Cardiac septum (tissue), 1 donor: ENCODE data around the gene ZAR1L. TPM values are rescaled to one million over a fixed set of nuclear protein-coding genes. Genes with fewer than 3 reads are reported as not detected.
"Not testable (repeated sequence)": the region's sequence is repeated elsewhere in the genome, so short reads cannot be mapped to it uniquely, and the experiment has no call there.

Experiments used
- DNase-seq: peaks from one replicate; pipeline ENCODE4 v3.0.0-alpha.2; 2020; ENCODE audit warnings: low spot score
- intact Hi-C: fragments of 100-400 bp; cut with DNase I; formaldehyde crosslinking; loops from one replicate; pipeline ENCODE4 v1.14.0; 2022
- long read RNA-seq: library from polyadenylated mRNA; unstranded; transcript quantifications from one replicate; pipeline ENCODE4 v2.0.0, GENCODE V29; 2021
- total RNA-seq: library from RNA; stranded (reverse); fragmentation: NEBNext Ultra II Directional; extraction: Animal tissue kit (Norgen Biotek cat#: 25700); gene quantifications from one replicate; pipeline ENCODE4 v1.2.1, GENCODE V29; 2021
- donor health status: DM: no; HTN: no; CAD: no.

The ZAR1L gene
- not detected for total RNA-seq
- long read RNA-seq, result 0 reads

- peak; percentile 96 for DNase-seq
- intact Hi-C loops, result no loop called here
These were observed at the start of gene ZAR1L, which contains the start of gene BRCA2 for GRCh38 chr13:32315238-32316027. Gene ZAR1L, minus strand, starts transcription at chr13:32315363. Its CDS starts 3,438 bp downstream, at chr13:32311925. Gene BRCA2, plus strand, starts transcription at chr13:32315508. Its CDS starts 953 bp downstream, at chr13:32316461.

GRCh38 chr13:32362574-32362973 lies 47.4 kb upstream of the ZAR1L start:
- DNase-seq, result no peak
- intact Hi-C loops, result no loop called here

GRCh38 chr13:32355935-32356334 lies 40.8 kb upstream of the ZAR1L start:
- DNase-seq, intact Hi-C loops: not testable (repeated sequence)

- DNase-seq, result no peak
- intact Hi-C loops, result no loop called here
These were observed 38.9 kb upstream of the ZAR1L start for GRCh38 chr13:32354040-32354439.

- intact Hi-C loops, result not testable (repeated sequence)
These were observed 35.8 kb upstream of the ZAR1L start for GRCh38 chr13:32350839-32351441.

GRCh38 chr13:32347651-32348050 lies 32.5 kb upstream of the ZAR1L start:
- intact Hi-C loops, result no loop called here
- no peak for DNase-seq

More at GRCh38 chr13:32350839-32351441, 35.8 kb upstream of the ZAR1L start:
- not testable (repeated sequence) for DNase-seq

GRCh38 chr13:32340914-32341313 lies 25.8 kb upstream of the ZAR1L start:
- no peak for DNase-seq
- intact Hi-C loops, result no loop called here

GRCh38 chr13:32334671-32335070 lies 19.5 kb upstream of the ZAR1L start:
- DNase-seq, result no peak
- intact Hi-C loops, result no loop called here

GRCh38 chr13:32330441-32330840 lies 15.3 kb upstream of the ZAR1L start:
- no peak for DNase-seq
- intact Hi-C loops, result no loop called here

- intact Hi-C loops, result no loop called here
- no peak for DNase-seq
These were observed 8.7 kb upstream of the ZAR1L start for GRCh38 chr13:32323912-32324311.

- DNase-seq, result no peak
These were observed 5.4 kb upstream of the ZAR1L start for GRCh38 chr13:32320528-32320927.

GRCh38 chr13:32317716-32318465 lies 2.7 kb upstream of the ZAR1L start:
- no peak for DNase-seq

More at GRCh38 chr13:32320528-32320927, 5.4 kb upstream of the ZAR1L start:
- intact Hi-C loops, result no loop called here

GRCh38 chr13:32316501-32316900 lies 1.3 kb upstream of the ZAR1L start:
- intact Hi-C loops, result no loop called here
- DNase-seq, result no peak

More at GRCh38 chr13:32317716-32318465, 2.7 kb upstream of the ZAR1L start:
- intact Hi-C loops, result no loop called here

GRCh38 chr13:32316028-32316339 lies 821 bp upstream of the ZAR1L start:
- intact Hi-C loops, result no loop called here
- no peak for DNase-seq

- intact Hi-C loops, result loop anchor here (5.0 kb wide), 2 partner anchors 402 to 487 kb away; no protein-coding TSS in a partner anchor
- DNase-seq, result peak; percentile 89
These were observed 609 bp downstream of the ZAR1L start for GRCh38 chr13:32314271-32315237.

GRCh38 chr13:32311188-32311897 lies 3.8 kb downstream of the ZAR1L start:
- no peak for DNase-seq
- intact Hi-C loops, result loop anchor here (5.0 kb wide), 2 partner anchors 399 to 484 kb away; no protein-coding TSS in a partner anchor

GRCh38 chr13:32310134-32310706 lies 4.9 kb downstream of the ZAR1L start:
- DNase-seq, result no peak
- intact Hi-C loops, result loop anchor here (1.0 to 5.0 kb wide), 3 partner anchors 64 to 483 kb away; no protein-coding TSS in a partner anchor
